Nasal cavity respiratory epithelium epithelial cell of viscerocranial mucosa (primary cell): ENCODE results near the gene LARP1B. TPM values are rescaled to one million over a fixed set of nuclear protein-coding genes. Genes with fewer than 3 reads are reported as not detected.

ENCODE experiments used
- total RNA-seq: library from RNA; depleted of rRNA; stranded (reverse); fragments of >200 nt; gene quantifications from 2 replicates; pipeline ENCODE4 v1.2.3, GENCODE V29; 2014

Gene LARP1B
- total RNA-seq: 32.5 and 72.5 TPM in 2 replicates

GRCh38 chr4:128060699-128061565, at the start of gene LARP1B:
Gene LARP1B (plus strand): TSS chr4:128061312. CDS start chr4:128074952, 13,640 bp downstream.

Other genes starting within 250 kb of the LARP1B start
- 1.2 and 1.4 TPM in 2 replicates for gene PLK4, start 180.4 kb upstream of the LARP1B start, total RNA-seq
- gene MFSD8, start 96.1 kb upstream of the LARP1B start, total RNA-seq: 15.0 and 15.7 TPM in 2 replicates
- 9.3 and 9.9 TPM in 2 replicates for gene ABHD18, start 95.9 kb upstream of the LARP1B start, total RNA-seq
- gene PGRMC2, start 226.5 kb downstream of the LARP1B start, total RNA-seq: 19.8 and 44.8 TPM in 2 replicates